ENCODE data around the gene GFER.
A peak's percentile ranks its signal among the peaks of the same experiment; 100 is the strongest.

GFER gene

DNA sequence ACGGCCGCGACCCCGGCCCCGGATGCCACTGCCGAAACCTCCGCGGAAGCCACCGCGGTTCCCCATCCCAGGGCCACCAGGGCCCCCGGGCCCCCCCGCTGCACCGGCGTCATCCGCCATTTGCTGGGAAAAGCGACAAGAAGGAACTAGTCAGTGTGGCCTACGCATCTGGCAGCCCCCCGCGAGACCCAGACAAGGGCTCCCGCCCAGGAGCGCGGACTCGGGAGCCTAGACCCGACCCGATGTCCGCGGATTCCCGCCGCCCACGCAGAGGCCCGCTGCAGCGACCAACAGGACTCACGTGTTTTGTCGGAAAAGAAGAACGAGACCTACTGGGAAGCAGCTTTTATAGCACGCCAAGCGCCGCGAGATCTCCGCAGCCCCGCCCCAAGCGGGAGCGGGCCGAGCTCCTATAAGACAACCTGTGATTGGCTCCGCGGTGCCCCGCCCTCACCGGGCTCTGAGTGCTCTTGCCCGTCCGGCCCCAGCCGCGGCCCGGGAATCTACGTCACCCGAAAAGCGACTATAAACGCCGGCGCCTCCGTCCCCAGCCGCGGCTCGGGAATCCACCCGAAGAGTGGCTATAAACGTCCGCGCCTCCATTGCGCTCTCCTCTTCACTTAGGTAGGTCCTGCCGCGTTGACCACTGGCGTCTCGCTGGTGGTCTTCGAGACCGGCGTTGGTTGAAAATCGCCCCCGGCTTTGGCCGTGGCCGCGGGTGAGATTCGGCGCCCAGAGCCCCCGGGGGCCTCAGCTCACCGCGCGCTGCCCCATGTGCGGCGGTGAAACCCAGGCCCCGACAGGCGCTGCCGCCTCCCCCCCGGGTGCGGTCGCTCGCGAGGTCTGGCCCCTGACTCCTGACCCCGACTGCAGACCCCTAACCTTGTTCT lies 19.2 kb upstream of the GFER start, which contains the start of gene RPS2:
RPS2 (minus strand) TSS at position 321 of the 890 bp plus-strand sequence; CDS start at position 120, 201 bp downstream.
- peak within 1 kb of the TSS; percentile 98 for H3K27ac Mint-ChIP-seq
- H3K9me3 Mint-ChIP-seq = no peaks in the 10 kb centered on the region
- H3K27me3 Mint-ChIP-seq = no peaks in the 10 kb centered on the region
- peak within 1 kb of the TSS; percentile 94 to 98 for H3K4me3 Mint-ChIP-seq
- peak; percentile 91 for ATAC-seq
- peak; percentile 96 to 99 for DNase-seq
- peaks cover 60% of the 10 kb centered on the region for H3K4me1 Mint-ChIP-seq

DNA sequence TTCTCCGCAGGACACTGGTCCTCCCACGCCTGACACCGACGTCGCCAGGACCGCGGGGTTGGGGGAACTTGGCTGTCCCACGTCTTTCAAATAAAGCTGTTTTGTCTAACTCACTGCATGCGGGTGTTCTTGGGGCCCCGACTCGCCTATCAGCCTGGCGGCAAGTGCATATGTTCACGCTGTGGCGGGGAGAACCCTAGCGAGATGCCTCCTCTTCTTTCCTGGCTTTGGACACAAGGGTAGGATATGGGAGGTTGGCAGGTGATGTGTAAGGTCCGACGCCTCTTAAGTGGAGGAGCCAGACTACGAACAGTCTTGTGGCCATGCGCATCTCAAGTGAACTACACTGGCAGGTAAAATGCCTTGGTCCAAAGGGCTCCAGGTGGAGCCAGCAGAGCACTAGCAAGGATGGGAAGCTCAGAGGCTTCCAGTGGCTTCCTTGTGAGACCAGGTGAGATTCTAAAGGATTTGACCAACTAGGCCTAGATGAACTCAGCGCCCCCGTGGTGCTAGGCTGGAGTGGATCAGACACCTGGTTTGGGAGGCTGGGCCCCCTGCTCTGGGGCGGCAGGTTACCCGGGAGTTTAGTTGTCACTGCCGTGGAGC lies 18.5 kb upstream of the GFER start:
- Mint-ChIP-seq H3K4me3 (peak overlapping the region; percentile 94 to 98), H3K4me1 (peaks cover 59% of the 10 kb centered on the region), H3K9me3 (no peaks in the 10 kb centered on the region), H3K27me3 (no peaks in the 10 kb centered on the region), H3K27ac (peak overlapping the region; percentile 98)
- ATAC-seq = no peak
- DNase-seq = peak in 1 of 2 donors; percentile 23

DNA sequence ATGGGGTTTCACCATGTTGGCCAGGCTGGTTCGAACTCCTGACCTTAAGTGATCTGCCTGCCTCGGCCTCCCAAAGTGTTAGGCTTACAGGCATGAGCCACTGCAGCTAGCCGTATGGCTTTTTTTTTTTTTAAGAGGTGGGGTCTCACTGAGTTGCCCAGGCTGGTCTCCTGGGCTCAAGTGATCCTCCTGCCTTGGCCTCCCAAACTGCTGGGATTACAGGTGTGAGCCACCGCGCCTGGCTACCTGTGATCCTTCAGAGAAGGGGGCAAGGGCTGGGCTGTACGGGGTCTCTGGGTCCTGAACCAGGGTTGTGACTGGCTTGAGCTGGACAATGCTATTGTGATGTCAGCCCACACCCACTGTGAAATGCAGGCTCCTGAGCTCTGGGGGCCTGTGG lies 17.5 kb upstream of the GFER start, which contains the start of gene RNF151:
RNF151 (plus strand) TSS at position 397 of the 400 bp plus-strand sequence. CDS start 26 bp downstream, outside the sequence.
- DNase-seq (no peak), ATAC-seq (no peak)
- Mint-ChIP-seq H3K27ac (peak within 1 kb of the TSS; percentile 98), H3K4me1 (peaks cover 59% of the 10 kb centered on the region), H3K4me3 (peak within 1 kb of the TSS; percentile 94 to 98), H3K9me3 (no peaks in the 10 kb centered on the region), H3K27me3 (no peaks in the 10 kb centered on the region)

DNA sequence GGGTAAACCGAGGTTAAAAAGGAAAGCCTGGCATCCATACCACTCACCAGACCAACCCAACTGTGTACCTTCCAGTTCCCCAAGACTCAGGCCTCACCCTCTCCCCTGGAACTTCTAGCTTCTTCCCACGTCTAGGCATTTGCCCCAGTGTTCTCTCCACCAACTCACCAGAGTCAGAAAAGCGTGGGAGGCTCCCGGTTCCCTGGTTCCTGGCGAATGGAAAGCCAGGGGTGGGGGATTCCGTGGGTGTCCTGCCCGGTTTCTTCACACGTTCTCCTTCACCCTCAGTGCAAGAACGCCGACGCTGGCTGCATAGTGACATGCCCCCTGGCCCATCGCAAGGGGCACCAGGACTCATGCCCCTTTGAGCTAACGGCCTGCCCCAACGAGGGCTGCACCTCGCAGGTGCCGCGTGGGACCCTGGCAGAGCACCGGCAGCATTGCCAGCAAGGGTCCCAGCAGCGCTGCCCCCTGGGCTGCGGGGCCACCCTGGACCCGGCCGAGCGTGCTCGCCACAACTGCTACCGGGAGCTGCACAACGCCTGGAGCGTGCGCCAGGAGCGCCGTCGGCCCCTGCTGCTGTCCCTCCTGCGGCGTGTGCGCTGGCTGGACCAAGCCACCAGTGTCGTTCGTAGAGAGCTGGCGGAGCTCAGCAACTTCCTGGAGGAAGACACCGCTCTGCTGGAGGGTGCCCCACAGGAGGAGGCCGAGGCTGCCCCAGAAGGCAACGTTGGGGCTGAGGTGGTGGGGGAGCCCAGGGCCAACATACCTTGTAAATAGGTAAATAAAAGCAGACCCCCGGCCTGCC lies 15.6 kb upstream of the GFER start:
- H3K9me3 Mint-ChIP-seq = no peaks in the 10 kb centered on the region
- peak overlapping the region in 1 of 2 donors; percentile 54 for H3K27ac Mint-ChIP-seq
- H3K4me3 Mint-ChIP-seq = no peak overlapping the region
- no peaks in the 10 kb centered on the region for H3K27me3 Mint-ChIP-seq
- ATAC-seq (no peak), DNase-seq (no peak)
- H3K4me1 Mint-ChIP-seq = peaks cover 57% of the 10 kb centered on the region

DNA sequence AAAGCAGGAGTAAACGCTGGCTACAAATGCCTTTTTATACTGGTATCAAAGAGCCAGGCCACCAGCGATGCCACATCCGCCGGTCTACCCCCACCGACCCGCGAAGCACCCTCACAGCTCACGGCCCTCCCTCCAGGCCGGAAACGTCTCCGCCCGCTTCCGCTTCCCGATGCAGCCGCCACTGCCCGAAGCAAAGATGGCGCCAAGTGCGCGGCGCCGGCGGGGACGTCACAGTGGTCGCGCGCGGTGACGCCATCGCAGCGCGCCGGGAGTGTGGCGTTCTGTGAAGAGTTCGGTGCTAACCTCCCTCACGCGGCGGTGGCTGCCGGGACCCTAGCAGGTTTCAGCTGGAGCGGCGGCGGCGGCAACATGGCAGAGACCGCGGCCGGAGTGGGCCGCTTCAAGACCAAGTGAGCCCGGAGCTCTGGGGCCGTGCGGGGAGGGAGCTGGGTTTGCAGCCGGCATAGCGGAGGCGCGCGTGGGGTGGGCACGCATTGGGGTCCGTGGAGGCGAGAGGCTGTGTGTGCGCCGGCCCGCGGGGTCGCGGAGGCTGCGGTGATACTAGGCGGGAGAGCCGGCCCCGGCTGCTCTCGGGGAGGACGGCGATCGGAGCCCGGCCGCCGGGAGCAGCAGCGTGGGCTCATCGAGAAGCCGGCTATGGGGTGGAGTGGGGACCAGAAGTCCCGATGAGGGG lies 12.1 kb upstream of the GFER start, which contains the start of gene TBL3:
TBL3 (plus strand) TSS at position 258 of the 694 bp plus-strand sequence; CDS start at position 370, 112 bp downstream.
- ATAC-seq (peak; percentile 97), DNase-seq (peak; percentile 97 to 98)
- H3K4me1 Mint-ChIP-seq = peaks cover 54% of the 10 kb centered on the region
- no peaks in the 10 kb centered on the region for H3K9me3 Mint-ChIP-seq
- H3K4me3 Mint-ChIP-seq = peak within 1 kb of the TSS; percentile 94 to 100
- H3K27ac Mint-ChIP-seq = peak within 1 kb of the TSS; percentile 94 to 99
- no peaks in the 10 kb centered on the region for H3K27me3 Mint-ChIP-seq

DNA sequence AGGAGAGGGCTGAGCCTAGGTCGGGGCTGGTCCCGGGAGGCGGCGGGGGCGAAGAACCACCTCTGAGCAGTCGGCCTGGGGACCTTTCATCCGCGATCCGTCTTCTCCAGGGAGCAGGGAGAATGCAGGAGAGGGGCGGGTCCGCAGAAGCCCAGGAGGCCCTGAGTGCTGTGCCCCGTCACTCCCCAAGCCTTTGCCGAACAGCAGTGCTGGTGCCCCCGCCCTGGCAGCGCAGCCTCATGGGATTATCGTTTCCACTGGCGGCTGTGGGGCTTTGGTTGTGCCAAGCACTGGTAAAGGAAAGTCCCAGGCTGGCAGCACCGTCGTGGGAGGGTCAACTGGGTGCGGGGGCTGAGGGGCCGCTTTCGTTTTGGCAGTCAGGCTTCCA lies 11.5 kb upstream of the GFER start:
- H3K4me3 Mint-ChIP-seq = peak overlapping the region; percentile 94 to 100
- H3K4me1 Mint-ChIP-seq = peaks cover 49% of the 10 kb centered on the region
- no peaks in the 10 kb centered on the region for H3K27me3 Mint-ChIP-seq
- peak overlapping the region; percentile 94 to 99 for H3K27ac Mint-ChIP-seq
- DNase-seq (peak in 1 of 2 donors; percentile 26), ATAC-seq (no peak)
- H3K9me3 Mint-ChIP-seq = no peaks in the 10 kb centered on the region

DNA sequence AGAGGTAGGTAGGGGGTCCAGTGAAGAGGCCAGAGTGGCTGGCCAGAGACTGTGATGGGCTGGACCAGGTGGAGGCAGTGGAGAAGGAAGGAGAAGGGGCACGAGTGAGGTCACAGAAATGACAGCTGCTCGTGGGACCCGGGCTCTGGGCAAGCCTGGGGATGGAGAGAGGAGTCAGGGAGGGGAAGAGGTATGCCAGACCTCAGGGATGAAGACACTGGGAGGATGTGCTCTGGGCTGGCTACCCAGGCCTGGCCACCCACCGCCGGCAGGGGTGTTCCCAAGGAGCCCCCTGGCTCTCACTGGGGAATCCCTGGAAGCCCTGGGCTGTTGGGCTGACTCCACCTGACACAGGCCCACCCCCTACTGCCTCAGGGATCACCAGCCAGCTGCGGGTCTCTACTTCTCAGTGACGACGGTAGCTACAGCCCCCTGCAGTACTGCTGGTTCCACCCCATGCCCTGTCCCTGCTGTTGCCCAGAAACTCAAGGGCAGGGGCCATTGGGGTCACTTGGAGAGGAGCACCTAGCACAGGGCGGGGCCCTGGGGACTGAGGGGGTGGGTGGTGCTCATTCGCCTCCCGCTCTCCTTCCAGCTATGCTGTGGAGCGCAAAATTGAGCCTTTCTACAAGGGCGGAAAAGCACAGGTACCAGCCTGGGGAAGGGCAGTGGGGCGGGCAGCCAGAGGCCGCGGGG lies 10.4 kb upstream of the GFER start:
- peaks cover 46% of the 10 kb centered on the region for H3K4me1 Mint-ChIP-seq
- peak overlapping the region; percentile 37 to 99 for H3K27ac Mint-ChIP-seq
- ATAC-seq (no peak), DNase-seq (no peak)
- no peaks in the 10 kb centered on the region for H3K9me3 Mint-ChIP-seq
- no peaks in the 10 kb centered on the region for H3K27me3 Mint-ChIP-seq
- H3K4me3 Mint-ChIP-seq = peak overlapping the region; percentile 12 to 60

DNA sequence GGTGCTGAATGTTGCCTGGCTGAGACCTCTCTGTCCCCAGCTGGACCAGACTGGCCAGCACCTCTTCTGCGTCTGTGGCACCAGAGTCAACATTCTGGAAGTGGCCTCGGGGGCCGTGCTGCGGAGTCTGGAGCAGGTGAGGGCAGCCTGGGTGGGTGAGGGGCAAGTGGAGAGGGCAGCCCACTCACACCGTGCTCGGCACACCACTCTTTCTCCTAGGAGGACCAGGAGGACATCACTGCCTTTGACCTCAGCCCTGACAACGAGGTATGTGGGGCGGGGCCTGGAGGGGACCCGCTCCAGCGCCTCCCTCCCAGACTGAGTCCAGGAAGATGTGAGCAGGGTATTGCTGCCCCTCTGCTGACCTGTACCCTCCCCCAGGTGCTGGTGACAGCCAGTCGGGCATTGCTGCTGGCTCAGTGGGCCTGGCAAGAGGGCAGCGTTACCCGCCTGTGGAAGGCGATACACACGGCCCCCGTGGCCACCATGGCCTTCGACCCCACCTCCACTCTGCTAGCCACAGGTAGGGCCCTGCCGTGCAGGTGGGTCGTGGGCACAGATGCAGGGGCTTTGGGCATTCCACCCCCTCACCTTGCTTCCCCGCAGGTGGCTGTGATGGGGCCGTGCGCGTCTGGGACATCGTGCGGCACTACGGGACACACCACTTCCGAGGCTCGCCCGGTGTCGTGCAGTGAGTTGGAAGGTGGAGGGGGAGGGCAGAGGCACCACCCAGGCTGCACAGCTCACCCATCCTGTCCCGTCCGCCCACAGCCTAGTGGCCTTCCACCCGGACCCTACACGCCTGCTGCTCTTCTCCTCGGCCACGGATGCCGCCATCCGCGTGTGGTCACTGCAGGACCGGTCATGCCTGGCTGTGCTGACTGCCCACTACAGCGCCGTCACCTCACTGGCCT lies 9.6 kb upstream of the GFER start:
- Mint-ChIP-seq H3K4me3 (no peak overlapping the region), H3K4me1 (peaks cover 46% of the 10 kb centered on the region), H3K9me3 (no peaks in the 10 kb centered on the region), H3K27ac (no peak overlapping the region), H3K27me3 (peaks cover 1% of the 10 kb centered on the region)
- no peak for ATAC-seq
- DNase-seq = no peak

DNA sequence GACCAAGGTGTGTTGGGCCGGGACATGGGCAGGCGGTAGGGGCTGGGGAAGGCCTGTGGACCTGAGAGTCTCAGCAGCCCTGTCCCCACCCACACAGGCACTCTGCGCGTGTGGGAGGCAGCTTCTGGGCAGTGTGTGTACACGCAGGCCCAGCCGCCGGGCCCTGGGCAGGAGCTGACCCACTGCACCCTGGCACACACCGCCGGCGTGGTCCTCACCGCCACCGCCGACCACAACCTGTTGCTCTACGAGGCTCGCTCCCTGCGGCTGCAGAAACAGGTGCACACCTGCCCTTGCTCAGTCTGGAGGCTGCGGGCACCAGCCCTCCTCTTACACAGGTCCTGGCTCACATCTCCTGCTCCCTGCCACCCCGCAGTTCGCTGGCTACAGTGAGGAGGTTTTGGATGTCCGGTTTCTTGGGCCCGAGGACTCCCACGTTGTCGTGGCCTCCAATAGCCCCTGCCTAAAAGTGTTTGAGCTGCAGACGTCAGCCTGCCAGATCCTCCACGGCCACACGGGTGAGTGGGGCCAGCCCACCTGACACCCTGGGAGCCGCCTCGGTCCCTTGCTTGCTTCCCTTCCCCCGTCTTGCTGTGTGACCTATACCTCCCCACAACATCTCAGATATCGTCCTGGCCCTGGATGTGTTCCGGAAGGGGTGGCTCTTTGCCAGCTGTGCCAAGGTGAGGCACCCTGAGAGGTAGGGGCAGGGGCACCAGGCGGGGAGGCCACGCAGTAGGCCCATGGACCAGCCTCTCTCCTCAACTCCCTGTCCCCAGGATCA lies 8.4 kb upstream of the GFER start:
- peaks cover 44% of the 10 kb centered on the region for H3K4me1 Mint-ChIP-seq
- peaks cover 13% of the 10 kb centered on the region for H3K27me3 Mint-ChIP-seq
- no peak overlapping the region for H3K4me3 Mint-ChIP-seq
- ATAC-seq (no peak), DNase-seq (no peak)
- H3K27ac Mint-ChIP-seq = no peak overlapping the region
- H3K9me3 Mint-ChIP-seq = no peaks in the 10 kb centered on the region

DNA sequence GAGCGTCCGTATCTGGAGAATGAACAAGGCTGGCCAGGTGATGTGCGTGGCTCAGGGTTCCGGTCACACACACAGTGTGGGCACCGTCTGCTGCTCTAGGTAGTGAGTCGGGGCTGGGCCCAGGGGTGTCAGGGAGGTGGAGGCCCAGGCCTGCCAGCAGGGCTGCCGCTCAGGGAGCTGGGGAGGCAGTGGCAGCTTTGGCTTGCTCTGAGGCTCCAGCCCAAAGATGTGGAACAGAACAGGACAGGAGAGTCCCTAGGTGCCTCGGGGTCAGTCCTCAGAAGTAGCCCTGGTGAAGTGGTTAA lies 7.8 kb upstream of the GFER start:
- no peak for ATAC-seq
- no peak overlapping the region for H3K27ac Mint-ChIP-seq
- peaks cover 19% of the 10 kb centered on the region for H3K27me3 Mint-ChIP-seq
- no peak overlapping the region for H3K4me3 Mint-ChIP-seq
- DNase-seq = no peak
- peaks cover 44% of the 10 kb centered on the region for H3K4me1 Mint-ChIP-seq
- no peaks in the 10 kb centered on the region for H3K9me3 Mint-ChIP-seq

DNA sequence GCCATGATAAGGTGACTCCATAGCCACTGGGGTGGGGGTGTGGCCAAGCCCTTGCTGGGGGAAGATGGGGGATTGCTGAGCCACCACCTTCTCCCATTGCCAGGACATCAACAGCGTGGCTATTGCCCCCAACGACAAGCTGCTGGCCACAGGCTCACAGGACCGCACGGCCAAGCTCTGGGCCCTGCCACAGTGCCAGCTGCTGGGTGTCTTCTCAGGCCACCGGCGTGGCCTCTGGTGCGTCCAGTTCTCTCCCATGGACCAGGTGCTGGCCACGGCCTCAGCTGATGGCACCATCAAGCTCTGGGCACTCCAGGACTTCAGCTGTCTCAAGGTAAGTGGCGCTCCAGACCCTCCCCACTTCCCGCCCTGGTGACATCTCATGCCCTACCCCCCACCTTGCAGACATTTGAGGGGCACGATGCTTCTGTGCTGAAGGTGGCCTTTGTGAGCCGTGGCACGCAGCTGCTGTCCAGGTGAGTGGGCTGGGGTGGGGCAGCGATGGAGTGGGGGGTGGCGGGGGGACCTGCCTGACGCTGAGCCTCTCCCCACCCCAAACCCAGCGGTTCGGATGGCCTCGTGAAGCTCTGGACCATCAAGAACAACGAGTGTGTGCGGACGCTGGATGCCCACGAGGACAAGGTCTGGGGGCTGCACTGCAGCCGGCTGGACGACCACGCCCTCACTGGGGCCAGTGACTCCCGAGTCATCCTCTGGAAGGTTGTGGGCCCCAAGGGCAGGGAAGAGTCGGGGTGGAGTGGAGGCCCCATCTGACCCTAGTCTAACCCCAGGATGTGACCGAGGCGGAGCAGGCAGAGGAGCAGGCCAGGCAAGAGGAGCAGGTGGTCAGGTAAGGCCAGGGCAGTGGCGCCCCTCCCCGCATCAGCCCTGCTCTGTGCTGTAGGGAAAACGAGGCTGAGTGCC lies 6.8 kb upstream of the GFER start:
- H3K27me3 Mint-ChIP-seq = peaks cover 29% of the 10 kb centered on the region
- H3K4me3 Mint-ChIP-seq = no peak overlapping the region
- DNase-seq (no peak), ATAC-seq (no peak)
- no peak overlapping the region for H3K27ac Mint-ChIP-seq
- peaks cover 44% of the 10 kb centered on the region for H3K4me1 Mint-ChIP-seq
- H3K9me3 Mint-ChIP-seq = no peaks in the 10 kb centered on the region

DNA sequence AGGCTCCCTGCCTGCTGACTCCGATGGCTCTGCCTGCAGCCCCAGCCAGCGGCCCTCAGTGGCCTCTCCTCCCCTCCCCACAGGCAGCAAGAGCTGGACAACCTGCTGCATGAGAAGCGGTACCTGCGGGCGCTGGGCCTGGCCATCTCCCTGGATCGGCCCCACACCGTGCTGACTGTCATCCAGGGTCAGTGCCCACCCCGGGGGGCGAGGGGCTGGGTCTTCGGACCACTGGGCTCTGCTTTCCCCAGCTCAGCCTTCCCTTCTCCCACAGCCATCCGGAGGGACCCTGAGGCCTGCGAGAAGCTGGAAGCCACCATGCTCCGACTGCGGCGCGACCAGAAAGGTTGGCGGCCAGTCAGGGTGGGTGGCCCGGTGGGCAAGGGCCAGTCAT lies 6.1 kb upstream of the GFER start:
- DNase-seq (no peak), ATAC-seq (no peak)
- Mint-ChIP-seq H3K27ac (no peak overlapping the region), H3K4me1 (peaks cover 46% of the 10 kb centered on the region), H3K9me3 (no peaks in the 10 kb centered on the region), H3K27me3 (peaks cover 36% of the 10 kb centered on the region), H3K4me3 (no peak overlapping the region)
